BLaER1 (cell line): ENCODE measurements around the gene GAS6.

Source experiments
- H3K27ac ChIP-seq: shearing (Covaris generic); formaldehyde crosslinking; 2 replicates; pipeline ENCODE4 v1.8.1; 2022
- H3K27me3 ChIP-seq: shearing (Covaris generic); formaldehyde crosslinking; 2 replicates; pipeline ENCODE4 v1.8.1; 2022
- H3K36me3 ChIP-seq: shearing (Covaris generic); formaldehyde crosslinking; 2 replicates; pipeline ENCODE4 v1.8.1; 2022
- H3K4me1 ChIP-seq: shearing (Covaris generic); formaldehyde crosslinking; 2 replicates; pipeline ENCODE4 v1.8.1; 2022
- H3K4me2 ChIP-seq: shearing (Covaris generic); formaldehyde crosslinking; 2 replicates; pipeline ENCODE4 v1.8.1; 2022
- H3K4me3 ChIP-seq: shearing (Covaris generic); formaldehyde crosslinking; 2 replicates; pipeline ENCODE4 v1.8.1; 2022
- H3K9ac ChIP-seq: shearing (Covaris generic); formaldehyde crosslinking; 2 replicates; pipeline ENCODE4 v1.8.1; 2022
- H3K9me3 ChIP-seq: shearing (Covaris generic); formaldehyde crosslinking; 2 replicates; pipeline ENCODE4 v1.8.1; 2022
- H4K20me1 ChIP-seq: shearing (Covaris generic); formaldehyde crosslinking; 2 replicates; pipeline ENCODE4 v1.8.1; 2022
- Cebpa-rat ChIP-seq: shearing (Covaris generic); IDR thresholded peaks from 2 replicates; pipeline ENCODE4 v1.8.1; 2022

GAS6 gene

DNA sequence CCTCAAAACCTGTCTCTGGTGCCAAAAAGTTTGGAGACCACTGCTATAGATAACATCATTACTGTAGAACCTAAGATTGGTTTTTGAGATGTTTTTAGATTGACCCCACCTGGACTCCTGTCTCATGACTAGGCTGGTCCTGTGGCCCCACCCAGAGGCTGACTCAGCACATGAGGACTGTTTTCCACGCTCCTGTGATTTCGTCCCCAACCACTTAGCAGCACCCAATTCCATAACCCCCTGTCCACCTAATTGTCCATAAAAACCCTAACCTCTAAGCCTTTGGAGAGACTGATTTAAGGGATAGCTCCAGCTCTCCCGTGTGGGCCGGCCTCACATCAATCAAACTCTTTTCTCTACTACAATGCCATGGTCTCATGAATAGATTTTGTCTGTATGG, 25.6 kb upstream of the GAS6 start:
- no peaks in the 10 kb centered on the region for H3K36me3 ChIP-seq
- no peak overlapping the region for H3K27ac ChIP-seq
- no peak overlapping the region for H3K4me3 ChIP-seq
- H4K20me1 ChIP-seq = no peaks in the 10 kb centered on the region
- peaks cover 5% of the 10 kb centered on the region for H3K9me3 ChIP-seq
- no peak for TF ChIP-seq Cebpa-rat
- no peak overlapping the region for H3K9ac ChIP-seq
- H3K27me3 ChIP-seq = no peaks in the 10 kb centered on the region
- no peaks in the 10 kb centered on the region for H3K4me1 ChIP-seq
- H3K4me2 ChIP-seq = no peak overlapping the region

DNA sequence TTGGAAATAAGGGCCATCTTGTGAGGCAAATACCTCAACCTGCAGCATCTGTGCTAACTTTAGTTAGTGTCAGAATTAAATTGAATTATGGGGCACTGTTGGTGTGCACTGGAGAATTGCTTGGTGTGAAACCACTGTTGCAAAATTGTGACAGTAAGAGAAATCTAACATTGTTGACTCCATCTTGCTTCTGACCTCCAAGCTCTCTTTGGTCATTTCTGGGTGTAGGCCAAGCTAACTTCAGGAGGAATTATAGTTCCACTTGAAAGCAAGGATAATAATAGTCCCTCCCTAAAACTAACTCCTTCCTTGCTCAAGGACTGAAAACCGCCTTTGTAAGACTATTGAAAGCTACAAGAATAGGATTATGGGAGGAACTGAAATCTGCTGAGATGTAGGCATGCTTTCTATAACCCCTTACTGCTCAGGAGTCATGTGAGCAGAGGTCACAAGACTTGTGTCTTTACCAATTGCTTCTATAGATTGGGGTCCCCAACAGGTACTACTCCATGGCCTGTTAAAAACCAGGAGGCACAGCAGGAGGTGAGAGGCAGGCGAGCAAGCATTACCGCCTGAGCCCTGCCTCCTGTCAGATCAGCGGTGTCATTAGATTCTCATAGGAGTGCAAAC, 24.9 kb upstream of the GAS6 start:
- TF ChIP-seq Cebpa-rat = no peak
- Histone ChIP-seq H3K9ac (no peak overlapping the region), H3K27me3 (no peaks in the 10 kb centered on the region), H4K20me1 (no peaks in the 10 kb centered on the region), H3K4me3 (no peak overlapping the region), H3K27ac (no peak overlapping the region), H3K4me1 (no peaks in the 10 kb centered on the region), H3K4me2 (no peak overlapping the region), H3K36me3 (no peaks in the 10 kb centered on the region), H3K9me3 (peaks cover 5% of the 10 kb centered on the region)

DNA sequence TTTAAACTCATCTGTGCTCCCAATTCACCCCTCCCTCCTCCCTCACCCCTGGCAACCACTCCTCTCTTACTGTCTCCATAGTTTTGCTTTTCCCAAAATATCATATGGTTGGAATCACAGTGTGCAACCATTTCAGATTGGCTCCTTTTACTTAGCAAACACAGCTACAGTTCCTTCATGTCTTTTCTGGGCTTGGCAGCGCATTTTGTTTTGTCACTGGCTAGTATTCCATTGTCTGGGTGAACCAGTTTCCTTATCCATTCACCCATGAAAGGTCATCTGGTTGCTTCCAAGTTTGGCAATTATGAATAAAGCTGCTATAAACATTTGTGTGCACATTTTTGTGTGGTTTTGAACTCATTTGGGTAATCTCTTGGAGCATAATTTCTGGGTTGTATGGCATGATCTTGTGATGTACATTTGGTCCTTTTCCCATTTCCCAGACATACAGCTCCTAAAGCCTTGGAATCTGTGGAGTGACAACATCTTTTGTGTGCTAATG, 23.9 kb upstream of the GAS6 start:
- no peak for TF ChIP-seq Cebpa-rat

DNA sequence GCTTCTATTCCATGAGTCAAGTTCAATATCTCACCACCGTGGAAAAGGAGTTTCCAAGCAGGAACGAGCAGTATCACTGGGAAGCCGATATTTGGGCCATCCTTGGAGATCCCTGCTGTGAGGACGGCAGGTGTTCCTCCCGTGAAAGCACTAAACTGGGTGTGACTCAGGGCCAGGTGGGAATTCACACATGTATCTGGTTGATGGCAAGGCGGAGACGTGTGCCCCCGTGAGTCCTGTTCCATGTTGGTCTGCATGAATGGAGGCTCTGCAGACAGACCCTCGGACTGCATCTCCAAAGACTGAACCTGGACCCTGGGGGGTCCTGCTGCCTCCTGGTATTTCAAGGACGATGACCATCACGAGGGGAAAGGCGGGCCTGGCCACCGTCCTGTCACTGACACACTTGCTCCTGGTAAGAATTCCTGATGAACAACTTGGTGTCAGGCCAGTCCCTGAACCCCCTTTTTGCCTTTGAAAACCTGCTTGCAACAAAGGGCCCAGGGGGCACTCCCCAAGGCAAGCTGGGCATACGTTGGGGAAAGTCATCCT, 22.8 kb upstream of the GAS6 start:
- H3K9me3 ChIP-seq = peaks cover 5% of the 10 kb centered on the region
- no peaks in the 10 kb centered on the region for H3K36me3 ChIP-seq
- H3K4me2 ChIP-seq = no peak overlapping the region
- H3K9ac ChIP-seq = no peak overlapping the region
- no peaks in the 10 kb centered on the region for H3K27me3 ChIP-seq
- no peak overlapping the region for H3K27ac ChIP-seq
- H4K20me1 ChIP-seq = no peaks in the 10 kb centered on the region
- H3K4me1 ChIP-seq = peaks cover 12% of the 10 kb centered on the region
- no peak for TF ChIP-seq Cebpa-rat
- H3K4me3 ChIP-seq = no peak overlapping the region

More for the DNA sequence above, 23.9 kb upstream of the GAS6 start:
- Histone ChIP-seq H3K27me3 (no peaks in the 10 kb centered on the region), H3K9me3 (peaks cover 5% of the 10 kb centered on the region), H3K36me3 (no peaks in the 10 kb centered on the region), H3K27ac (no peak overlapping the region), H3K4me1 (peaks cover 1% of the 10 kb centered on the region), H3K9ac (no peak overlapping the region), H3K4me2 (no peak overlapping the region), H4K20me1 (no peaks in the 10 kb centered on the region), H3K4me3 (no peak overlapping the region)

DNA sequence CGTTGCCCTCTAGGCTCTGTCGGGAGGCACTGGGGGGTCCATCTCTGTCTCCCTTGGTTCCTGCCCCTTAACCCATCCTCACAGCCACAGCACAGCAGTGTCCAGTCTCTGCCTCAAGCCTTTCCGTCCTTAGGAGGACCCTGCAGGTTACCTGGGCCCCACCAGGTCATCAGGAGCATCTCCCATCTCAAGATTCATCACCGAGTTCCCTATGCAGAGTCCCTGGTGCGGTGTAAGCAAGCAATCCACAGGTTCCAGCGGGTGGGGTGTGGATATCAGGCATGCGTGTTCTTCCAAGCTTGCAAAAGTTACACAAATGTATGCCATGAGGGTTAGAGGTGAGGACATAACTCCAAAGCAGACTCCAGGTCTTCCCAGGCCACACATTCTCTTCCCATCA, 20.9 kb upstream of the GAS6 start:
- no peak overlapping the region for H3K27ac ChIP-seq
- no peak overlapping the region for H3K4me2 ChIP-seq
- H3K9ac ChIP-seq = no peak overlapping the region
- H3K4me3 ChIP-seq = no peak overlapping the region
- no peaks in the 10 kb centered on the region for H3K27me3 ChIP-seq
- no peak for TF ChIP-seq Cebpa-rat
- H3K4me1 ChIP-seq = peaks cover 31% of the 10 kb centered on the region
- no peaks in the 10 kb centered on the region for H4K20me1 ChIP-seq
- no peaks in the 10 kb centered on the region for H3K36me3 ChIP-seq
- no peaks in the 10 kb centered on the region for H3K9me3 ChIP-seq

DNA sequence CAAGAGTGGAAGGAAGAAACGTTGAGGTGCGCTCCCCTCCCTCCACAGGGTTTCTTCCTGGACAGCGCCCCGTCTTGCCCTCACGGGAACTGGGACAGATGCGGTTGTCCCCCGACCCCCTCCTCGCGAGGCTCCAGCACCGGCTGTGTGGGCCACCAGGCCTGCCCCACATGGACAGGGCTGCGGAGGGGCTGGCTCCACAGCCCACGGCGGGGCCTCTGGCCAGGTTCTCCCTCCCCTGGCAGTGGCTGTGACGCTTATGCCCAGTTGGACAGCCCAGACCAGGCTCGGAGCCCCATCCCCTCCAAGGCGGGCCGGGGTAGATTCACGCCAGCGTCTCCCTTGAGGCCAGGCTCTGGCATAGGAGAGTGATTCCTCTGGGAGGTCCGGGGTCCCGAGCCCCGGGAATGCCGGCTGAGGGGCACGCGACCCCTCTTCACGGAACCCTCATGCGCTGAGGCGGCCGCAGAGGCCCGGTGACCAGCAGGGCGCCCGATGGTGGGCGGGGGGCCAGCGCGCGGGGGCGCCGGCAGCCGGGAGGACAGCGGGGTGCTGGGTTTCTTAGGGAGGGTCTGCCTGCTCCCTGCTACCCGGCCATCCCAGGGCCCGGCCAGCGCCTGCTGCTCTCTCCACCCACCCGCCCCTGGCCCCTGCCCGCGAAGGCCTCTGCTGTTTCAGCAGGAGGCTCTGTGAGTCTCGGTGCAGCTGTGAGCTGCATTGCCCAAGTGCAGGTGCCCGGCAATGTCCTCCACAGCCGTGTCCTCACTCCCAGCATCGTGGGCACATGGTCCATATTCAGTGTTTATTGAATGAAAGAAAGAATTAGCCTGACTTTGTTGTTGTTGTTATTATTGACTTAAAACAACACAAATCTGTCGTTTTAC, 20.3 kb upstream of the GAS6 start:
- Histone ChIP-seq H3K9me3 (no peaks in the 10 kb centered on the region), H3K4me2 (no peak overlapping the region), H3K4me1 (peaks cover 37% of the 10 kb centered on the region), H3K4me3 (no peak overlapping the region), H3K9ac (no peak overlapping the region), H3K27me3 (no peaks in the 10 kb centered on the region), H4K20me1 (no peaks in the 10 kb centered on the region), H3K36me3 (no peaks in the 10 kb centered on the region), H3K27ac (no peak overlapping the region)
- no peak for TF ChIP-seq Cebpa-rat

DNA sequence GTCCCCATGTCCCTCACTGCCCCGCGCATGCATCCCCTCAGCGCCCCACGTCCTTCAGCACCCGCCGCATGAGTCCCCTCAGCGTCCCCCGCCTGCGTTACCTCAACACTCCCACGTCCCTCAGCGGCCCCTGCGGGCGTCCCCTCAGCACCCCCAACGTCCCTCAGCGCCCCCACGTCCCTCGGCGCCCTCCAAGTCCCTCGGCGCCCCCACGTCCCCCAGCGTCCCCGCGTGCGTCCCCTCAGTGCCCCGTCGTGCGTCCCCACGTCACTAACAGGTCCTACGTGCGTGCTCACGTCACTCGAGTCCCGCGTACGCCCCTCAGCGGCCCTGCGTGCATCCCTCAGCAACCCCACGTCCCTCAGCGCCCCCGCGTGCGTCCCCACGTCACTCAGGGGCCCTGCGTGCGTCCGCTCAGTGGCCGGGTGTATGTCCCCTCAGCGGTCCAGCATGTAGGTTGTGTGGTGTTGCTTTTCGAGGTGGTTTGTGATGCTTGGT, 19.5 kb upstream of the GAS6 start:
- H3K27ac ChIP-seq = no peak overlapping the region
- H4K20me1 ChIP-seq = no peaks in the 10 kb centered on the region
- no peaks in the 10 kb centered on the region for H3K27me3 ChIP-seq
- no peak overlapping the region for H3K4me2 ChIP-seq
- H3K4me1 ChIP-seq = peaks cover 45% of the 10 kb centered on the region
- TF ChIP-seq Cebpa-rat = no peak
- H3K9me3 ChIP-seq = no peaks in the 10 kb centered on the region
- H3K4me3 ChIP-seq = no peak overlapping the region
- H3K9ac ChIP-seq = no peak overlapping the region
- no peaks in the 10 kb centered on the region for H3K36me3 ChIP-seq

DNA sequence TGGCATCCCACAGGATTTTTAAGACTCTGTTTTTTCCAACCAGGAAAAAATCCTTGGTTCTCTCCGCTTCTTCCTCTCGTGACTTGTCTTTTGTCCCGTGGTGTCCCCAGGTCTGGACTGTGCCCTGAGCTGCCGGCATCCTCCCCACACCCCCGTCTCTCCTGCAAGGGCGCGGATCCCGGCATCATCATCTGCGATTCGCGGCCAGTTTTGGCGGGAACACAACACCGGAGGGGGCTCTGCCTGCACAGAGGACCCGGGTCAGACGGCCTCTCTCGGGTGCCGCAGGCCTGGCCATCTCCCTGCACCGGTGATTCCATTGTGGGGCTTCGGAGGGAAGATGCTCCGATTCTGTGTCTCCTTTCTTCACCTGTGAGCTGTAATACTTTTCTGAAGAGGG, 18.8 kb upstream of the GAS6 start:
- Histone ChIP-seq H3K9me3 (no peaks in the 10 kb centered on the region), H4K20me1 (no peaks in the 10 kb centered on the region), H3K36me3 (no peaks in the 10 kb centered on the region), H3K9ac (no peak overlapping the region), H3K4me2 (peak overlapping the region; percentile 80), H3K4me3 (no peak overlapping the region), H3K4me1 (peaks cover 45% of the 10 kb centered on the region), H3K27ac (no peak overlapping the region), H3K27me3 (no peaks in the 10 kb centered on the region)
- TF ChIP-seq Cebpa-rat = no peak

DNA sequence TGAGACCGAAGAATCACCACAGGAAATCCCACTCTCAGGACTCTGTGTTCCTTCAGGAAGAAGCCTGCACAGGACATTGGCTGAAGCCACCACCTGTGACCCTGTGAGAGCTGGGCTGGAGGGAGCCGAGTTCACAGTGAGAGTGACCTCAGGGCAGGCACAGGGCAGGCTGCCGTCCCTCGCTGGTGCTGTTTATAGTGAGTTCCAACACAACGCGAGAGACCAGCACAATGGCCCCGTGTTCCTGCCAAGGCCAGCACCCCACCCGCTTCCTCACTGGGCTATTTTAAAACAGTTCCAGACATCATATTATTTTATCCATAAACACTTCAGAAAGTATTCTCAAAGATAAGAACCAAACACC, 18.4 kb upstream of the GAS6 start:
- no peaks in the 10 kb centered on the region for H3K36me3 ChIP-seq
- no peaks in the 10 kb centered on the region for H3K27me3 ChIP-seq
- TF ChIP-seq Cebpa-rat = no peak
- peak overlapping the region; percentile 80 for H3K4me2 ChIP-seq
- peaks cover 45% of the 10 kb centered on the region for H3K4me1 ChIP-seq
- H3K9ac ChIP-seq = peak overlapping the region; percentile 36; the same call in 1 of the 2 replicates
- no peaks in the 10 kb centered on the region for H3K9me3 ChIP-seq
- no peak overlapping the region for H3K4me3 ChIP-seq
- H3K27ac ChIP-seq = peak overlapping the region; percentile 63
- no peaks in the 10 kb centered on the region for H4K20me1 ChIP-seq
